Transverse colon (tissue), 4 donors: ENCODE measurements around the gene NACA2. TPM values are rescaled to one million over a fixed set of nuclear protein-coding genes. Genes with fewer than 3 reads are reported as not detected.

Experiments
- DNase-seq: peaks from one replicate; pipeline ENCODE4 v3.0.0-alpha.2; 2019
- H3K27ac ChIP-seq, 4 donors: fragments of 200-600 bp; sonication (generic); 2 replicates each; pipeline ENCODE4 v1.5.1; 2016 to 2018; ENCODE audit warnings: inconsistent platforms in 4 of 4
- H3K27me3 ChIP-seq: fragments of 200-600 bp; sonication (generic); 2 replicates; pipeline ENCODE4 v1.5.1; 2017; ENCODE audit warnings: inconsistent platforms
- H3K36me3 ChIP-seq, 4 donors: fragments of 200-600 bp; sonication (generic); 2 replicates each; pipeline ENCODE4 v1.5.1; 2017 to 2019; ENCODE audit warnings: inconsistent platforms in 4 of 4
- H3K4me1 ChIP-seq, 4 donors: fragments of 200-600 bp; sonication (generic); 2 replicates each; pipeline ENCODE4 v1.5.1; 2017 to 2020; ENCODE audit warnings: inconsistent platforms in 4 of 4
- H3K4me3 ChIP-seq, 4 donors: fragments of 200-600 bp; sonication (generic); 1 replicate in 1 of 4; 2 replicates in 3 of 4; pipeline versions ENCODE4 v1.5.1 to v1.6.1; 2017 to 2019; ENCODE audit warnings: inconsistent platforms in 4 of 4
- H3K9me3 ChIP-seq, 2 donors: fragments of 200-600 bp; sonication (generic); 2 replicates each; pipeline ENCODE4 v1.5.1; 2017 to 2019; ENCODE audit warnings: inconsistent platforms in 2 of 2
- CTCF ChIP-seq, 5 experiments: fragments of 200-600 bp in 3 of 5; fragments of 450-650 bp in 2 of 5; sonication (generic) in 3 of 5; IDR thresholded peaks; 1 replicate in 2 of 5; 2 replicates in 3 of 5; pipeline ENCODE4 v1.5.1; 2016 to 2017; ENCODE audit warnings: antibody characterized with exemption in 5 of 5, inconsistent platforms in 3 of 5, mild to moderate bottlenecking in 2 of 5, moderate library complexity in 1 of 5
- EP300 ChIP-seq: sonication (generic); formaldehyde crosslinking; IDR thresholded peaks from one replicate; pipeline ENCODE4 v1.6.1; 2017; ENCODE audit warnings: antibody characterized with exemption, low read depth
- POLR2A ChIP-seq: fragments of 450-650 bp; IDR thresholded peaks from one replicate; pipeline ENCODE4 v1.6.1; 2016; ENCODE audit warnings: antibody characterized with exemption, mild to moderate bottlenecking, moderate library complexity
- POLR2AphosphoS5 ChIP-seq, 3 donors: sonication (generic); formaldehyde crosslinking; IDR thresholded peaks; one replicate each; pipeline ENCODE4 v1.6.1; 2016; ENCODE audit warnings: antibody characterized with exemption in 3 of 3
- WGBS, 2 donors: methylation state at CpG; one replicate each; pipeline ENCODE4 v1.1.5; 2018; ENCODE audit warnings: low coverage in 1 of 2; 5-methylcytosine and 5-hydroxymethylcytosine counted together
- in situ Hi-C, 4 donors: fragments of 200-750 bp; cut with MboI; loops; one replicate each; pipeline versions ENCODE4 v1.15.0 to v1.15.1; 2017; ENCODE audit warnings: low sequenced_read_pairs in 3 of 4, low pct_ligation_motif_present in 1 of 4, low pct_unique_long_range_greater_than_20kb in 1 of 4
- intact Hi-C: fragments of 100-400 bp; cut with DNase I; formaldehyde crosslinking; loops from one replicate; pipeline ENCODE4 v1.15.1; 2023; ENCODE audit warnings: low total_unique reads
- total RNA-seq, 4 donors: library from RNA; depleted of rRNA; stranded (reverse); fragments of >200 nt; gene quantifications; one replicate each; pipeline ENCODE4 v1.1.0, GENCODE V29; 2016

Gene NACA2
- total RNA-seq, 4 donors from 2014 or later = not detected

GRCh38 chr17:61598014-61598413 is 7.0 kb upstream of the NACA2 start:
- peaks cover 58% of the 10 kb centered on the region for H3K27me3 ChIP-seq
- in situ Hi-C loops = no loop called here
- 46 to 56% methylated on average over 2 of the region's 2 CpGs for WGBS, 2 donors
- H3K4me3 ChIP-seq = no peak overlapping the region
- no peak for DNase-seq
- TF ChIP-seq EP300 = no peak
- TF ChIP-seq POLR2A = no peak
- no peak for TF ChIP-seq CTCF (IDR thresholded peaks at IDR 0.05)
- no peak overlapping the region for H3K27ac ChIP-seq
- no peaks in the 10 kb centered on the region for H3K4me1 ChIP-seq
- H3K36me3 ChIP-seq = no peaks in the 10 kb centered on the region
- no peaks in the 10 kb centered on the region for H3K9me3 ChIP-seq
- intact Hi-C loops = no loop called here

- no peak for DNase-seq
- H3K4me1 ChIP-seq = no peaks in the 10 kb centered on the region
- no peak for TF ChIP-seq POLR2A
- TF ChIP-seq EP300 = no peak
- TF ChIP-seq CTCF (IDR thresholded peaks at IDR 0.05) = no peak
- no peak for TF ChIP-seq POLR2AphosphoS5 (IDR thresholded peaks at IDR 0.05)
- H3K4me3 ChIP-seq = no peak overlapping the region
- intact Hi-C loops (no loop called here), in situ Hi-C loops (no loop called here)
- 81 to 88% methylated on average over 3 of the region's 3 CpGs for WGBS, 2 donors
- H3K27ac ChIP-seq = no peak overlapping the region
- H3K9me3 ChIP-seq = no peaks in the 10 kb centered on the region
- no peaks in the 10 kb centered on the region for H3K36me3 ChIP-seq
- H3K27me3 ChIP-seq = peaks cover 62% of the 10 kb centered on the region
These were observed 6.6 kb upstream of the NACA2 start for GRCh38 chr17:61597607-61598006.

GRCh38 chr17:61595418-61596186 is 4.6 kb upstream of the NACA2 start:
- Histone ChIP-seq H3K4me3 (no peak overlapping the region), H3K27me3 (peaks cover 74% of the 10 kb centered on the region), H3K9me3 (no peaks in the 10 kb centered on the region), H3K36me3 (no peaks in the 10 kb centered on the region), H3K27ac (no peak overlapping the region), H3K4me1 (no peaks in the 10 kb centered on the region)
- WGBS, 2 donors = 47 to 48% methylated on average over 7 of the region's 7 CpGs
- DNase-seq = no peak
- intact Hi-C loops (no loop called here), in situ Hi-C loops (no loop called here)
- TF ChIP-seq POLR2A (no peak), EP300 (no peak), CTCF (IDR thresholded peaks at IDR 0.05) (no peak), POLR2AphosphoS5 (IDR thresholded peaks at IDR 0.05) (no peak)

- no peaks in the 10 kb centered on the region for H3K9me3 ChIP-seq
- DNase-seq = no peak
- H3K27ac ChIP-seq = no peak overlapping the region
- 85 to 91% methylated on average over 3 to 5 of the region's 5 CpGs for WGBS, 2 donors
- TF ChIP-seq POLR2A (no peak), EP300 (no peak), POLR2AphosphoS5 (IDR thresholded peaks at IDR 0.05) (no peak), CTCF (IDR thresholded peaks at IDR 0.05) (no peak)
- H3K27me3 ChIP-seq = peaks cover 68% of the 10 kb centered on the region
- intact Hi-C loops (no loop called here), in situ Hi-C loops (no loop called here)
- H3K36me3 ChIP-seq = no peaks in the 10 kb centered on the region
- H3K4me3 ChIP-seq = no peak overlapping the region
- H3K4me1 ChIP-seq = no peaks in the 10 kb centered on the region
These were observed 3.3 kb upstream of the NACA2 start for GRCh38 chr17:61594294-61594825.
